GM18868 (cell line): ENCODE measurements around the gene AGPS.
A peak's percentile ranks its signal among the peaks of the same experiment; 100 is the strongest.

Source experiments
- ATAC-seq: cut with Tn5 transposase; IDR thresholded peaks from one replicate; pipeline ENCODE4 v1.9.1; 2021; ENCODE audit warnings: mild to moderate bottlenecking, moderate library complexity; ENCODE audit not compliant: unreplicated experiment

Gene AGPS

DNA sequence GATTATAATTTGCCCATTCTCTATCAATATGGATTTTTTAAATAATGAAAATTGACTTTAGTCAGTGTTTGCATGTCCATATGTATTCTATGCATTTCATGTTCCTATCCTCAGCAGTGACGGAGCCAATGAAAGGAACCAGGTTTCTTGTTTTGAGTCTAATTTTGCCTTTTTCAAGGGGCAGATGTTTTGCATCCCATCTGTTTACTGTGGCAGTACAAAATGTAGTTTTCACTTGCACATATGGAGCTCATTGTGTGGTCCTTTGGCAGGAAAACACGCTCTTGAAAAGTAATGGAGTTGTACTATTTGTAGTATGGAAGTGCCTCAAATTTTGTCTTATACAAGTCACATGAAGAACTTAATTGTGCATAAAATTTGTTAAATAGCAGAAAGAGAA lies 127.8 kb downstream of the AGPS start:
- ATAC-seq = no peak

DNA sequence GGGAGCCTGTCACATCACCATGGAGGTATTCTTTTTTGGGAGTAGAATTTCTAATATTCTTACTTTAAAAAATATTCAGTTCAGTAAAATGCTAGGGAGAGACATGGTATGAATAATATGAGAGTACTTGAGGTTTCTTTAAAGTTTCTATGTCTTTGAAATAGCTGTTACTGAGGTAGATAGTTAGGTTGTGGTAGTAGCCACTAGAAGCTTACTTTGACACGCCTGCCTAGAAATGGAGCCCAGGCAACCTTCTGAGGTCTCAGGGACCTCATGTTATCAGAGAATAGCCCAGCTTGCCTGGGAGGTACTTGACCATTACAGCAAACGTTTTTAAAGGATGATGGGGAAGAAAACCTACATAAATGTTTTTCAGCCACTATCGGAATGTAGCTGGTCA lies 131.2 kb downstream of the AGPS start:
- no peak for ATAC-seq

DNA sequence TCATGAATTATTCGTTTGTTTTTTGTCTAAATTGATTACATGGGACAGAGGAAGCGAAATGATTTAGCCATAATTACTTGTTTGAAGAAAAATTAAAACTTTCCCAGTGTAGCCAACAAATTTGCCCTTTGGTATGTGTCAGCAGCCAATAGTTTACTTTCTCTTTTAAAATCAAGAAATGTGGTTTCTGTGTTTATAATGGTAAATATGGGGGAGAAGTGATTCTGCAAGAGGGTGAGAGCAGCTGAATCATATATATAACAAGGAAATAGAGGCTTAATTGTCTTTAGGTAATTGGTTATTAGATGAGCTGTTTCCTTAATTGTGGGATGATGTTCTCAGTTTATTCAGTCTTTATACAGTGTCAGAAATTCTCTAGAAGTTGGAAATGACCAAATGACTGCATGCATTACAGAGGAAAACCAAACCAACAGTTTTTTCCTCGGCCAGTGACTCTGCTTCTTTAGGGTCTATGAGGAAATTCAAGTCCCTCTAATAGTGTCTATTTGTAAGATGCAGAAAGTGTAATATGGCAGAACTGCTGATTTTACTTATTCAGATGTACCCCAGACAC lies 132.9 kb downstream of the AGPS start:
- ATAC-seq = no peak

DNA sequence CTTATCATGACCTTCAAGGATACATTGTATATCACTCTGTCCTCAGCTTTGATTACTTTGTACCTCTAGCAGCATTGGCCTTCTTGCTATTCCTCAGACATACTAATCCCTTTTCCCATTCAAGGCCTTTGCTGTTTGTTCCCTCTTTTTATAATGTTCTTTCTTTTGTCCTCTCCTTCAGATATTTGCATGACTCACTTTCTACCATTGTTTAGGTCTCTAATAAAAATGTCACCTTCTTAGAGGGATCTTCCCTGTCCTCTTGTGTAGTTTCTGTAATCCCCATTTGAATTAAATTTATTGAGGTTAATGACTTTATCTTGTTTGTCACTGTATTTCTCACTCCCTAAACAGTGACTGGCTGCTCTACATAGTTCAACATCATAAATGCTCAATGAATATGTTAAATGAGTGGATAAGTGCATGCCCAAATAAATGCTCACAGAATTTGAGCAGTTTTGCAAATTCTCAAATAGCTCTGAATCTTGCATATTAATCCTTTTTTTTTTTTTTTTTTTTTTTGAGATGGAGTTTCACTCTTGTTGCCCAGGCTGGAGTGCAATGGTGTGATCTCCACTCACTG lies 135.9 kb downstream of the AGPS start:
- ATAC-seq = no peak

DNA sequence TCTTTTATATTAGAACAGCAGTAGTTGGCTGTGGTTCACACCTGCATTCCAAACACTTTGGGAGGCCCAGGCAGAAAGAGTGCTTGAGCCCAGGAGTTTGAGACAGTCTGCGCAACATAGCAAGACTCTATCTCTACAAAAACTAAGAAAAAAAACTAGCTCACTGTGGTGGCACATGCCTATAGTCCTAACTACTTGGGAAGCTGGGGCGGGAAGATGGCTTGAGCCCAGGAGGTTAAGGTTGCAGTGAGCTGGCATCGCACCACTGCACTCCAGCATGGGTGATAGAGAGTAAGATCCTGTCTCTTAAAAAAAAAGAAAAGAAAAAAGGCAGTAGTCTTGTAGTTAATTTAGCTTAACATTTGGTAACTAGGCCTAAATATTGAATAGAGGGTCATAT lies 136.6 kb downstream of the AGPS start:
- ATAC-seq = no peak

DNA sequence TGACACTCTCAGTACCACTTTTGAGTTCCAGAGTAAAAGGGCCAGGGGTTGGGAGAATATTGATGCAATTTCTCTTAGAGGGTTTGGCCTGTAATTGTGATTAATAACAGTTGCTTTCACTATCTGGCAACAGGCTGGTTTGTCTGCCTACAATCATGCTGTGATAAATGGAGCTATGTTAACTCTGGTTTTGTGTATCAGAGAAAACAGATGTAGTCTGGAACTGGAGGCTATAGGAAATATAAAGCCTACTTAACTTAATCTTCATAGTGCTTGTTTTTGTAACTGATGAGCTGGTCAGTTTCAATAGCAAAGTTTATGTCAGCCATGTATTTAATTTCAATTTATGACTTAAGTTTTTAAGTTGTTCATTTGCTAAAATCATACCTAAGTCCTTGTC lies 138.0 kb downstream of the AGPS start:
- no peak for ATAC-seq

DNA sequence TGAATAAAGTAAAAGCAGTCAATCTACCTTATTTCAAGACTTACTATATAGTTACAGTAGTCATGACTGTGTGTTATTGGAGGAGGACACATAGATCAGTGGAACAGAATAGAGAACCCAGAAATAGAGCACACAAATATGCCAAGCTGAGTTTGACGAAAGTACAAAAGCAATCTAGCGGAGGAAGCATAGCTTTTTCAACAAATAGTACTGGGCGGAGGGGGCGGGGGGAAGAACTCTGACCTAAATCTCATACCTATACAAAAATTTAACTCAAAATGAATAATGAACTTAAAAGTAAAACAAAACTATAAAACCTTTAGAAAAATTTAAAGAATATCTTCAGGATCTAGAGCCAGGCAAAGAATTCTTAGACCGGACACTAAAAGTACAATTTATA lies 139.1 kb downstream of the AGPS start:
- no peak for ATAC-seq

DNA sequence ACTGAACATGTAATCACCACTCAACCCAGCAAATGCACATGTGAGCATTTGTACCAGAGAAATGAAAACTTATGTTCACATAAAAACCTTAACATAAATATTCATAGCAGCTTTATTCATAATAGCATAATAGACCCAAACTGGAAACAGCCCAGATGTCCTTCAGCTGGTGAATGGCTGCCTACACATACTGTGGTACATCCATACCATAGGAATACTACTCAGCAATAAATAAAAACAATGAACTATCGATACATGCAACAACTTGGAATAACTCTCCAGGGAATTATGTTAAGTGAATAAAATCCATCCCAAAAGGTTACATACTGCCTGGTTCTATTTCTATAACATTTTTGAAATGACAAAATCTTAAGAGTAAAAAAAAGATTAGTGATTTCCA lies 140.0 kb downstream of the AGPS start:
- no peak for ATAC-seq

DNA sequence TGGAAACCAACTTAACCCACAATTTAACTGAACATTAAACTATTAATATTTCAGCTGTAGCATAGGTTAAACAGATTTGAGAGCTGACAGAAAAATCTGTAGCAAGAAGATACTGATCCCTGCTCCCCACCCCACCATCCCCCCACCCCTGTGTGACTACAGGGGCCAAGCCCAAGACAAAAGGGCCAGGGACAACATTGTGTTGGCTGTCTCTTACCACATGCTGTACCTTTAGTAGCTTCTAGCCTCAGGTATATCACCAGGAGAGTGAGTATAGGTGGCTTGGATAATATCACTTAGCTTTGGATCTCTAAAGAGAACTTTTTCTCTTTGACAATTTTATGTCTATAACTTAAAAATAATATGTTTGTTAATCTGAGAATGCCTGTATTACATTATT lies 140.7 kb downstream of the AGPS start:
- ATAC-seq = no peak

DNA sequence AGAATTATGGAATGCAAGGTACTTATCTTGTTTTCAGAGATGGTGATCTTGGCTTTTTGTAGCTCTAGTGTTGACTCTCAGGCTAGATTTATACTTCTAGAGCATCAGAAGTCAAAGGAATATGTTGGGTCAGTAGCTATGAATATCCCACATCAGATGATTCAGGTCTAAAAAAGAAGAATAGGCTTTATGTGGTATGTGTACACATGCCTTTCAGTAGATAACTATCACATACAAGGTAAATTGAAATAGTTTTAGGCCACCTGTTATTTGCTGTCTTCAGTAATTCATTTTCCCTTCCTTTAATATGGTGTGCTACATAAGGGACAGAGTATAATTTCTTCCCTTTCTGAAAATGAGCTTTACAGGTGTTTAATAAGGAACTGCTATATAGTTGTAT lies 142.4 kb downstream of the AGPS start:
- no peak for ATAC-seq

DNA sequence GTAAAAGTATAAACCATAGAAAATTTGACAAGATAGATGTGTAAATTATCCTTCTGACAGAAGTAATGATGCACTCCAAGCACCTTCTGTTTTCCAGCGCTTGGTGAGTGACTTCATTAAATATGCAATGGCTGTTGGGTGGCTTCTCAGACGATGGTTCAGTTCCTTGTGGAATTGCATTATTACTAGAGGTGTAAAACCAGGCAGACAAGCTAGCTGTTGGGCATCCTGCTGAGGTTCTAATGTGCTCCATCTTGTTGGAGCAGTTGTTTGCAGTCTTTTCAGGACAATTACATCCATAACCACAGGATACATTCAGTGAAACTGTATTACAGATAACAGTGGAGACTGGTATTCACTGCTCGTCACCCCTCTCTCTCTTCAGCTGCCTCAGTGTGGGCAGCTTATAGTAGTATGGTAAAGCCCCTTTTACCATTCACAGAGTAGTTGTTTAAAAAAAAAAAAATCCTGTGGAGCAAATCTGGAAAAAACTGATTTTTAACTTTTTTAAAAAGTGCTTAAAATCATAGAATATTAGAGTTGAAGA lies 143.5 kb downstream of the AGPS start:
- no peak for ATAC-seq

DNA sequence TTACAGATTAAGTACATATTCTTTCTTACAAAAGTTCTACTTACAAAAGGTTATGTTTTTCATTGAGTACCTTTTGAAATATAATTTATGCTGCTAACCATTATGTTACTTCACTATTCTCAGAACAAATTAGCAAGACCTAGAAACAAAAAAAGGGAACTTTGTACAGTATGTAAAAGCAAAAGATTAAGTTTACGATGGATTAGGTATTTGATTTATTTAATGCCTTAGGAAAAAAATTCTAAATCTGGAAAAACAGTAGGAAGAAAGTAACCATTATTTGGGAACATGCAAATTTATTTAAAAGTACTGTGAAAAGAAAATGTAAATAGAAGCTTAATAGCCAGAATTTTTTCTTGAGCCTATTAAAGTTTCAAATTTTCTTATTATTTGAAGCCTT lies 144.6 kb downstream of the AGPS start:
- ATAC-seq = no peak

DNA sequence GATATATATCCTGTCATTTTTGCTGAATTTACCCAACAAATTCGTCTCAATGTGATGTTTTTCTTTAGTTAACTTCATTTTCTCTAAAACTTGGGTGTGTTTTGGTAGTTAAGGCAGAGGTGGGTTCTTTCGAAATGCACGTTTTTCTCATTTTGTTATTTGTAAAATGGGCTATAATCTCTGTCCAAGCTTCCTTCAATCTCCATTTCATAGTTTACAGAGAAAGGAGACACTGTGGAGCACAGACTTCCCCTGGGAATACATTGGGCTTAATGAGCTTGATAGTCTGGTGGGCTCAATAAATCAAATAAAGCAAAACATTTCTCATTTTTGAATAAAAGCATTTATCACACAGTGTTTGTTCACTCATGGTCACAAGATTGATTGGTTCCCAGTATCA lies 145.1 kb downstream of the AGPS start:
- no peak for ATAC-seq

DNA sequence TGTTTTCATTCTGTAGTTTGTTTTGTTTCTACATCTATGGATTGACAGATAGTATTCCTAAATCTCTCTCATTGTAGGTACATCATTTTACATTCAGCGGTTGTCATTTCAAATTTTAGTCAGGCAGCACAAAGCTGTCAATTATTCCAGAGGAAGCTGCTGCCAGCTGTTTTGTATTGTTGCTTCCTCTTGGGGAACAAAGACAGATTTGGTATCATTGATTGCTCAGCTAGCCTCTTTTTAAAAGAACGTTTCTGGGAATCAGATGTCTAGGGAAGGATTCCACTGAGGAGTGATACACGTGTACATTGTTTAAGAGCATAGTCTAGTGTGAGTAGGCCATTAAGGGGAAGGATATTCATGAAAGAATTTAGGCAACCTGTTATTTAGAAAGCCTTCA lies 145.8 kb downstream of the AGPS start:
- no peak for ATAC-seq

DNA sequence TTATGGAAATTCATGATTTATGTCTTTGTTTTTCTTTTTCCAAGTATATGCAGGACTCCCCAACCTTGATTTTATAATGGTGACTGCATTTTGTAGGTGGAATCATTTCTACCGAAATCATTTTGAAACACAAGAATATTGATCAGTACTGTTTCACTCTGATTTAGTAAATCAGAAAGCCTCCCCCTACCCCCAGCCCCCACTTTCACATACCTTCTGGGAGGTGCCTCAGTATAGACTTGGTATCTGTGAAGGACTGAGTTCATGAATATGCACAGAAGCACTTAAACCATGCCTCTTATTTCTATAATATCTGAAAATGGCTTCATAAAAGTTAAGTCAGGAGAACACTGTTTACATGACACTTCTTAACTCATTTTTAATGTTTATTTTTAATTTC lies 147.7 kb downstream of the AGPS start:
- no peak for ATAC-seq

DNA sequence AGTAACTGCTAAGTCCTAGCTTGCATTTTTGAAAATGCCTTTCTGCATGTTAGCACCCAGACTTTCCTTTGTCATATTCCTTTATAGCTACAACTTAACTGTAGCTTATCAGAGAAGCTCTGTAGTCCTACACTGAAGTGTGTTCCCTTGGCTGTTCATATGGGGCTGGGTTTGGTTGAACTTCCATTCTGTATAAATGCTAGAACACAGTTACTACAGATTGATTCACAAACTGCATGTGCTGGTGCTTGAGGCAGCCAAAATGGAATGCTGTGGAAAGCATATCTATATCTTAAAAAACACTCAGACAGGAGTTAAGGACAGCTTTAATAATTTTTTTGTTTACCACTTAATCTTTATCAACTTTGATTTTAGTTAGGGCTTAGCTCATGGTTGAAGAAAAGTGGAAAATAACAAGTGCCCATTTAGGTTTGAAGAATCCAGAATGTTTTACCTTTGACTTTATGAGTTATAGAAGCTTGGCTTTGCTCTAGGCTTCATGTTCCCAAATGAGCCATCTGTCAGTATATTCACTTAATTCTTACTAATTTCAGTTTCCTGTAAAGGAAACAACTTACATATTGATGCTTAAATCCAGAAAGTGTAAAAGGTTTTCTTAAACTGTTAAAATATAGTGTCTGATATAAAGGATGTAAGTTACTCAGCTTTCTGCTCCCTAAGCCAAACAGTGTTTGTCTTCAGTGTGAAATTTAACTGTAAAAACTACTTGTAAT lies 148.9 kb downstream of the AGPS start:
- no peak for ATAC-seq

DNA sequence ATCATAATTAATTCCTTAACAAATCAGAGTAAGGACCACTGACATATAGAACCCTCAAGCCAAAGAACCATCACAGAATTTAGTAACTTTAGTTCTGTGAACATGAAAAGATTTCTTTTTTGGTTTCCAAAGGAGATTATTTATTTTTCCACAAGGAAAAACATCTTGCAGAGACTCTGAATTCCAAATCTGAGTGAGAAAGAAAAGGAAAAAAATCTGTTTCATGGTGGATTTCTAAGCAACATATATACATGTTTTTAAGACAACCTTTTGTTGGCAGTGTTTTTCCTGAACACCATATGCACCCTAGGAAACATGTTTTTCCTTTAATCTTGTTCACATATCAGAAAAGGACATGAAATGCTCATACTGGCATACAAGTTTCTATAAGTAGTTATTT lies 149.8 kb downstream of the AGPS start:
- ATAC-seq = no peak

DNA sequence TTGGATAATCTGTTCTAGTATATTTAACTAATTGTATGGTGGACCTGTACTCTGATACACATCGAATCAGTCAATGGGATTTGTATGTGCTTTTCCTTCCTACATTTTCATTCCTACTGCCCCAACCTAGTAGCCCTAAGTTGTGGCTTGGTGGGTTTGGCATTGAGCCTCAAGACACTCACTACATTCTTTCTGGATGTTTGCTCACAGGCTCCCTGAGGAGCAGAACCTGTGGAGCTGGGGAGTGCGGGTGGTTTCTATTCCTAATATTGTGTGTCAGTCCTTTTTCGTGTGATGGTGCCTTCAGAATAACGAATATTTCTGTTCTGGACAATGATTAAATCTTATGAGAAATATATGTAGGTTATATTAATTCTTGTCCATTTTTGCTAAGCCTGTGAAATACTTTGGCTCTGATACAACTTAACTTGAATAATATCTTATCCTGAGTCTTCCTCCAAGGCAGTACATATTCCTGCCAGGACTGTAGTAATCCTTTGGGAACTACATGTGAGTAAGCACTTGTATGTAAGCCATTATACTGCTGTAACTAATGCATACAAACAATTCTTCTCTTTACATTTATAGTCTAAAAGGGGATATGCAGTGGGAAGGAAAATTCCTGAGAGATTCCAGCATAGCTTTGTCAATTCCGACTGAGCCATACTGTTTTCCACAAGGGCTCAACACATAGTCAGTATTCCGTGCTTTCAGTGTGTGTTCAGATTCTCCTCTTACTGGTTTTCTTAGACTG lies 150.6 kb downstream of the AGPS start:
- ATAC-seq = no peak

DNA sequence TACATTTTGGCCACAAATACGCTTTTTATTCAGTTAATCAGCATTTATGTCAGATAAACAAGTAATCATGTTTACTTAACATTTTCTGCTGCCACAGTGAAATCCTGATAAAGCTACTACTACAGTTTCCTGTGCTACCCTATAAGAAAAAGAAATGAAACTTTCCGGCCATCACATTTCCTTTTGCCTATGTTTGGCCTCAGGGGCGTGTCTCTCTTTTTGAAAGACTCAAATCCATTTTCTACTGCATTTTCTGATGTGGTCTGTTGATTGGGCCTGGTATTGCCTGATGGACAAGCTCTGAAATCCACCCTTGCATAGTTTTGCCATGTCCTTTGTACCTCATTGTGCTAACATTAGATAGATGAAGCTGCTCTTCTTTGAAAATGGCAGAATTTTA lies 152.6 kb downstream of the AGPS start:
- ATAC-seq = no peak

DNA sequence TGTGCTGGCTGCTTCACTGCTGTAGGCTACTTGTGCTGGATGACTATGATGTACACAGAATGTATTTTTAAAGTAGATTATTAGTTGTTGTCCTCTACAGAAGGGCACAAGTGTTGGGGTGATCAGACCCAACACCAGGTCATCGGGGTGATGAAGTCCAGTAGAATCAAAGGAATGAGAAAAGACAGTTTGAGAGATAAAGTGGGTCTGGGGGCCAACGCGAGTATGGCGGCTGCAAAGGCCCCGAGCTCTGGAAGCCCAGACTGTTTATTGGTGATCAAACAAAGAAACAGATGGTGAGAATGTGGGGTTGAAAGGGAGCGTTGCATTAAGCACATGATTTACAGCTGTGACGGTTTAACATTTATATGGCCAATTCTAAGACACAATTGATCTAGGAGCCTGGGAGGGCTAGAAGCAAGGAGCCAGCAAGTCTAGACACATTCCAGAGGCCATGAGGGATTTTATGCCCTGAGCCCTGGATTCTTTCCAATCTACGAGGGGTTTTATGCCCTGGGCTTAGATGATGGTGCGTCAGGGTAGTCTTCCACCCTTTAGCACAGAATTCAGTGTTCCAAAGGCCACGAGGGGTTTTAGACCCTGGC lies 153.5 kb downstream of the AGPS start:
- no peak for ATAC-seq

DNA sequence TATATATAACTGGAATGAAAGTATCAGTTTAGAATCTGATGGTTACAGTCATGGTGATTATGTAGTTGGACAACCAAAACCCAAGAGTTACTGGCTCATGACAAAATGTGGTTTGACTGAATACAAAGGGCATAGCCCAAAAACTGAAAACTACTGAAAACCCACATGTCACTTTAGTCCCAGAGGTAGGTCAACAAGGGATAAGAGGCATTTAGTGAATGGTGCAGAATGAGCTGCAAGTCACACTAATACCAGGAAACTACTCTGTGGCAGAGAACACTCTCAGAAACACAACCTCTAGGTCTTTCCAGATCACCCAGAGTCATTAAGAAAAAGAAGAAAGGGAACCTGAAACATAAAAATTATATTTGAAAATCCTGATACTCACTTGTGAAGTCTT lies 154.5 kb downstream of the AGPS start:
- peak; percentile 95 for ATAC-seq
